MM.1S (cell line): ENCODE data around the gene GBX1.

Source experiments
- DNase-seq: peaks from one replicate; pipeline ENCODE4 v3.0.0-alpha.2; 2015
- H2AFZ ChIP-seq: fragments of 300-600 bp; sonication (generic); 2 replicates; pipeline ENCODE4 v1.6.0; 2016; ENCODE audit warnings: antibody characterized with exemption, low read length
- H3F3A ChIP-seq: fragments of 300-600 bp; sonication (generic); 2 replicates; pipeline ENCODE4 v1.6.1; 2016; ENCODE audit warnings: mild to moderate bottlenecking, antibody characterized with exemption, low read length, moderate library complexity, mixed read lengths; ENCODE audit not compliant: insufficient read depth
- H3K27ac ChIP-seq: fragments of 300-600 bp; sonication (generic); 2 replicates; pipeline ENCODE4 v1.5.1; 2016; ENCODE audit warnings: mild to moderate bottlenecking, low read length
- H3K27me3 ChIP-seq: fragments of 300-600 bp; sonication (generic); replicated peaks from 2 replicates; pipeline ENCODE4 v1.6.0; 2016; ENCODE audit warnings: low read length; ENCODE audit not compliant: insufficient read depth
- H3K36me3 ChIP-seq: fragments of 300-600 bp; sonication (generic); replicated peaks from 2 replicates; pipeline ENCODE4 v1.6.1; 2016; ENCODE audit warnings: mild to moderate bottlenecking, low read length, mixed read lengths; ENCODE audit not compliant: insufficient read depth
- H3K4me1 ChIP-seq: fragments of 300-600 bp; sonication (generic); 2 replicates; pipeline ENCODE4 v1.6.1; 2016; ENCODE audit warnings: low read length, mixed read lengths
- H3K4me2 ChIP-seq: fragments of 300-600 bp; sonication (generic); 2 replicates; pipeline ENCODE4 v1.6.0; 2016; ENCODE audit warnings: low read depth, low read length
- H3K4me3 ChIP-seq: fragments of 300-600 bp; sonication (generic); 2 replicates; pipeline ENCODE4 v1.5.1; 2016; ENCODE audit warnings: low read length, mixed read lengths
- H3K79me2 ChIP-seq: fragments of 300-600 bp; sonication (generic); 2 replicates; pipeline ENCODE4 v1.6.1; 2016; ENCODE audit warnings: mixed run types, low read length, mixed read lengths
- H3K9ac ChIP-seq: fragments of 300-600 bp; sonication (generic); 2 replicates; pipeline ENCODE4 v1.6.1; 2016; ENCODE audit warnings: low read length, mixed read lengths
- H3K9me2 ChIP-seq: fragments of 300-600 bp; sonication (generic); replicated peaks from 2 replicates; pipeline ENCODE4 v1.6.1; 2016; ENCODE audit warnings: mild to moderate bottlenecking, low read length, mixed read lengths; ENCODE audit not compliant: insufficient read depth
- H3K9me3 ChIP-seq: fragments of 300-600 bp; sonication (generic); replicated peaks from 2 replicates; pipeline ENCODE4 v1.6.1; 2016; ENCODE audit warnings: mild to moderate bottlenecking, low read length, mixed read lengths; ENCODE audit not compliant: insufficient read depth
- H4K20me1 ChIP-seq: fragments of 300-600 bp; sonication (generic); 2 replicates; pipeline ENCODE4 v1.6.1; 2016; ENCODE audit warnings: mild to moderate bottlenecking, low read length, moderate library complexity, mixed read lengths; ENCODE audit not compliant: insufficient read depth
- EZH2 ChIP-seq: fragments of 300-600 bp; sonication (generic); optimal IDR thresholded peaks from 2 replicates; pipeline ENCODE3; 2017; ENCODE audit warnings: low read depth, mild to moderate bottlenecking, antibody characterized with exemption, low read length, mixed read lengths
- EZH2phosphoT487 ChIP-seq: fragments of 300-600 bp; sonication (generic); IDR thresholded peaks from 2 replicates; pipeline ENCODE4 v1.6.1; 2018; ENCODE audit warnings: antibody characterized with exemption, low read length
- TF ChIP-seq, protein P1 (sequence below): fragments of 300-600 bp; sonication (generic); IDR thresholded peaks from 2 replicates; pipeline ENCODE4 v1.5.1; 2016; ENCODE audit warnings: antibody characterized with exemption, low read length, mixed read lengths

GBX1 gene

GRCh38 chr7:151100921-151101320, 66.6 kb downstream of the GBX1 start:
- H3F3A ChIP-seq: no peaks in the 10 kb centered on the region
- no peaks in the 10 kb centered on the region for H3K36me3 ChIP-seq
- H3K9me3 ChIP-seq: no peaks in the 10 kb centered on the region
- 0 out of 2 replicates have a peak, but pooled peaks cover 5% of the 10 kb centered on the region for H4K20me1 ChIP-seq
- H3K79me2 ChIP-seq: peaks cover 80% of the 10 kb centered on the region
- H2AFZ ChIP-seq: no peak overlapping the region
- H3K9ac ChIP-seq: no peak overlapping the region
- no peak overlapping the region for H3K27ac ChIP-seq
- H3K4me3 ChIP-seq: no peak overlapping the region
- no peaks in the 10 kb centered on the region for H3K4me1 ChIP-seq
- TF ChIP-seq, protein P1, sequence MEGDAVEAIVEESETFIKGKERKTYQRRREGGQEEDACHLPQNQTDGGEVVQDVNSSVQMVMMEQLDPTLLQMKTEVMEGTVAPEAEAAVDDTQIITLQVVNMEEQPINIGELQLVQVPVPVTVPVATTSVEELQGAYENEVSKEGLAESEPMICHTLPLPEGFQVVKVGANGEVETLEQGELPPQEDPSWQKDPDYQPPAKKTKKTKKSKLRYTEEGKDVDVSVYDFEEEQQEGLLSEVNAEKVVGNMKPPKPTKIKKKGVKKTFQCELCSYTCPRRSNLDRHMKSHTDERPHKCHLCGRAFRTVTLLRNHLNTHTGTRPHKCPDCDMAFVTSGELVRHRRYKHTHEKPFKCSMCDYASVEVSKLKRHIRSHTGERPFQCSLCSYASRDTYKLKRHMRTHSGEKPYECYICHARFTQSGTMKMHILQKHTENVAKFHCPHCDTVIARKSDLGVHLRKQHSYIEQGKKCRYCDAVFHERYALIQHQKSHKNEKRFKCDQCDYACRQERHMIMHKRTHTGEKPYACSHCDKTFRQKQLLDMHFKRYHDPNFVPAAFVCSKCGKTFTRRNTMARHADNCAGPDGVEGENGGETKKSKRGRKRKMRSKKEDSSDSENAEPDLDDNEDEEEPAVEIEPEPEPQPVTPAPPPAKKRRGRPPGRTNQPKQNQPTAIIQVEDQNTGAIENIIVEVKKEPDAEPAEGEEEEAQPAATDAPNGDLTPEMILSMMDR: no peak
- TF ChIP-seq EZH2 (no peak), EZH2phosphoT487 (no peak)
- H3K4me2 ChIP-seq: no peak overlapping the region
- H3K9me2 ChIP-seq: no peaks in the 10 kb centered on the region
- no peak for DNase-seq
- no peaks in the 10 kb centered on the region for H3K27me3 ChIP-seq

DNA sequence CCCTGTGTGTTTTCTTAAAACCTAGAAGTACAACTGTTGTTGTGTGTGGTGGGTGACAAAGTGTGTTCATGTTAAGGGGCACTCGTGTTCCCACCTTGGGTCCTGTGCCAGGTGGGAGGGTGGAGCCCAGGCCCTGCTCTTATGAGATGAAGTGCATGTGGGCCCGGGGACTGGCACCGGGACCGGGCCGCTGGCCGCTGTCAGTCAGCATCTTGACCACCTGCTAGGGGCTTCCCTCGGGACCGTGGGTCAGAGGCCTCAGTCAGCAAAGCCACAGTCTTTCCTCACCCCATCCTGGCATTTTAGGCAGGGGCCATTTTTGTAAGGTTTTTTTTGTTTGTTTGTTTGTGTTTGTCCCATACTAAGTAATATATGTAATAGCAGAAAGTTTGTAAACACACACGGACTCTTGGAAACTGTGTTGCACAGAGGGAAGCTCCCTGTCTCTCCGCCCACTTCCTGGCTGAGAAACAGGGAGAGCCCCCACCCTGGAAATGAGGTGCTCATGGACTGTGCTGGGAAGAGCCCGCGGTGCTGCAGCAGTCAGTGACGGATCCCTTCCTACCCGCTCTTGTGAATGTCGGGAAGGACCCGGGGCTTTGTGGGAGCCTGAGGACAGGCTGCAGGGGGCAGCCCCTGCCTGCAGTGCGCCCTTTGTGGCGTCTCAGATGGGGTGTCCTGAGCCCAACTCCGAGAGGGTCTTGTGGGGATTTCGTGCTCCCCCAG, 67.8 kb downstream of the GBX1 start:
- Histone ChIP-seq H3K9me2 (no peaks in the 10 kb centered on the region), H4K20me1 (0 out of 2 replicates have a peak, but pooled peaks cover 5% of the 10 kb centered on the region), H3K4me3 (no peak overlapping the region), H2AFZ (no peak overlapping the region), H3K79me2 (peaks cover 93% of the 10 kb centered on the region), H3K4me1 (no peaks in the 10 kb centered on the region), H3K36me3 (no peaks in the 10 kb centered on the region), H3K9me3 (no peaks in the 10 kb centered on the region), H3F3A (no peaks in the 10 kb centered on the region), H3K4me2 (no peak overlapping the region), H3K27me3 (no peaks in the 10 kb centered on the region), H3K27ac (no peak overlapping the region), H3K9ac (no peak overlapping the region)
- TF ChIP-seq, protein P1: no peak
- no peak for DNase-seq
